ENCODE results near the gene C1orf167. TPM values are rescaled to one million over a fixed set of nuclear protein-coding genes. Genes with fewer than 3 reads are reported as not detected.

Gene C1orf167
- total RNA-seq, 1 donor from 2014 or later, result not detected

DNA sequence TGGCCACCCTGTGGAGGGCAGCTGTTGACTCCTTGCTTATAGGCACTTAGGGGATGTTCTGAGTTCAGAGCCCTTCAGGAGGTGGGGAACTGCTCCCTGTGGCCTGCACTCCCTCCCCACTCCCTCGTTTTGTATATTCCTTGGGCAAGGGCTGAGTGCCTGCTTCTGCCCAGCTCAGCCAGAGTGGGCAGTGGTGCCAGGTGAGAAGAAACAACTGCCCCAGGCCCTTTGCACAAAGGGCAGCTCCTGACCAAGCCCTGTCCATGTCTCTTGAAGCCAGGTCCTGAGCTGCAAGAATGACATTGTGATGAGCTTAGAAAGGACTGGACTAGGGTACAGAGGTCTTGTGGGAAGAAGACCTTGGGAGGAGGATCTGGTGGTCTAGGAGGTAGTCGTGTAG lies 23.9 kb upstream of the C1orf167 start:
- Mint-ChIP-seq H3K27me3 (ENCODE audit: low read depth) (no peaks in the 10 kb centered on the region), H3K36me3 (ENCODE audit: low read depth) (no peaks in the 10 kb centered on the region), H3K4me1 (ENCODE audit: low read depth) (peaks cover 7% of the 10 kb centered on the region), H3K4me3 (ENCODE audit: unreplicated experiment) (no peak overlapping the region), H3K27ac (ENCODE audit: unreplicated experiment) (no peak overlapping the region), H3K9me3 (ENCODE audit: low read depth) (no peaks in the 10 kb centered on the region)
- no peak for DNase-seq (ENCODE audit: low spot score)
- TF ChIP-seq, protein P1, sequence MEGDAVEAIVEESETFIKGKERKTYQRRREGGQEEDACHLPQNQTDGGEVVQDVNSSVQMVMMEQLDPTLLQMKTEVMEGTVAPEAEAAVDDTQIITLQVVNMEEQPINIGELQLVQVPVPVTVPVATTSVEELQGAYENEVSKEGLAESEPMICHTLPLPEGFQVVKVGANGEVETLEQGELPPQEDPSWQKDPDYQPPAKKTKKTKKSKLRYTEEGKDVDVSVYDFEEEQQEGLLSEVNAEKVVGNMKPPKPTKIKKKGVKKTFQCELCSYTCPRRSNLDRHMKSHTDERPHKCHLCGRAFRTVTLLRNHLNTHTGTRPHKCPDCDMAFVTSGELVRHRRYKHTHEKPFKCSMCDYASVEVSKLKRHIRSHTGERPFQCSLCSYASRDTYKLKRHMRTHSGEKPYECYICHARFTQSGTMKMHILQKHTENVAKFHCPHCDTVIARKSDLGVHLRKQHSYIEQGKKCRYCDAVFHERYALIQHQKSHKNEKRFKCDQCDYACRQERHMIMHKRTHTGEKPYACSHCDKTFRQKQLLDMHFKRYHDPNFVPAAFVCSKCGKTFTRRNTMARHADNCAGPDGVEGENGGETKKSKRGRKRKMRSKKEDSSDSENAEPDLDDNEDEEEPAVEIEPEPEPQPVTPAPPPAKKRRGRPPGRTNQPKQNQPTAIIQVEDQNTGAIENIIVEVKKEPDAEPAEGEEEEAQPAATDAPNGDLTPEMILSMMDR (IDR thresholded peaks at IDR 0.05), result no peak

DNA sequence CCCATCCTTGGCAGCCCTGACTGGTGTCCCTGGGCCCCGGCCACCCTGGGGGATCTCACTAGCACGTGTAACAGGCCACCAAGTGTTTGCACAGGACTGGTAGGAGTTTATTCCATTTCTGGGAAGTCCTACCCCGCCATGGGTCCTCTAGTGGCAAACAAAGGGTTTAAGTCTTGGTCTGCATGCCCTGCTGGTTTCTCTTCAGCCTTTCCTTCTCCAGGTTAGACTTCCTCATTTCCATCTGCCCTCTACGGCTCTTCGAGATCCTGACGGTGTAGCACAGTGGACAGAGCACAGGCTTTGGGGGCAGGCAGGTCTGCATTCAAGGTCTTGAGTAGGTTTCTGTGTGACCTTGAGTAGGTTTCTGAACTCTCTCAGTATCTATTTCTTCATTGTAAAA lies 23.2 kb upstream of the C1orf167 start:
- no peaks in the 10 kb centered on the region for H3K9me3 Mint-ChIP-seq (ENCODE audit: low read depth)
- peaks cover 7% of the 10 kb centered on the region for H3K4me1 Mint-ChIP-seq (ENCODE audit: low read depth)
- TF ChIP-seq, protein P1 (IDR thresholded peaks at IDR 0.05), result no peak
- H3K27me3 Mint-ChIP-seq (ENCODE audit: low read depth), result no peaks in the 10 kb centered on the region
- H3K4me3 Mint-ChIP-seq (ENCODE audit: unreplicated experiment), result no peak overlapping the region
- H3K36me3 Mint-ChIP-seq (ENCODE audit: low read depth), result no peaks in the 10 kb centered on the region
- no peak overlapping the region for H3K27ac Mint-ChIP-seq (ENCODE audit: unreplicated experiment)
- DNase-seq (ENCODE audit: low spot score), result no peak

DNA sequence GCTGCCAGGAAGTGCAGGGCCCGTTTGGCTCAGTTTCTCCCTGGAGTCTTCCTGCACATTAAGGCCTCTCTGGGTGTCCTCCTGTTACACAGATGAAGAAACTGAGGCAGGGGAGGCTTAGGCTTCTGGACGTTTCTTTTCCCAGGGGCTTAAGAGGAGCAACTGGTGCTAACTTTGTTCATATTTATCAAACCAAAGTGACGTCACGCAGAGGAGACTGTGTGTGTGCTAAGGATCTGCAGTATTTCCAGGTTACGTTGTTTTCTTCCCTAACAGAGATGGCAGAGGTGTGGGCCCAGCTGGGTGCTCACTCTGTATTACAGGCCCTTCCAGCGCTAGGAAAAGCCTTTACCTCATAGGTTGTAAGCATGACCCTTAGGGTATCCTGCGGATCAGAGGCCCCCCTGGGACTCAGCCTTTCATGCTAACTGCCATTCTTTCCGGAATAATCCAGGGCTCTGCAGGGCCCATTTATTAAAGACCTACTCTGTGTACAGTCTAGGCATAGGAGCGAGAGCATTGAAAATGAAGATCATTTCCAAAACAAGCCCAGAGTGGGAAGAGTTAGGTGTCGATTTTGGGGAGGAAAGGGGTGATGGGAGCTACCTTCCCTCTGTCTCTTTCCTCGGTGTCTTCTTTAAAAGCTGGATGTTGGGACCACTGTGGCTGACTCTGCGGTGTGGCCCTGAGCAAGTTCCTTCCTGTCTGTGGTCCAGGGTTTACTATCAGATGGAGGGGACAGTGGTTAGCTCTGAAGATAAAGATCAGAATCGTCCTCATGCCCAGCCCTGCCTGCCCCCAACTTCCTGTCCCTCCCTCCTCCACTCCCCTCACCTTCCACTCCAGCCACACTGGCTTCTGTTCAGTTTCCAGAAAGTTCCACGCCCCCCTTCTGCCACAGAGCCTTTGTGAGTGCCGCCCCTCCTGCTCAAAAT lies 21.5 kb upstream of the C1orf167 start:
- Mint-ChIP-seq H3K9me3 (ENCODE audit: low read depth) (no peaks in the 10 kb centered on the region), H3K27ac (ENCODE audit: unreplicated experiment) (no peak overlapping the region), H3K4me1 (ENCODE audit: low read depth) (peaks cover 7% of the 10 kb centered on the region), H3K27me3 (ENCODE audit: low read depth) (no peaks in the 10 kb centered on the region), H3K36me3 (ENCODE audit: low read depth) (no peaks in the 10 kb centered on the region), H3K4me3 (ENCODE audit: unreplicated experiment) (no peak overlapping the region)
- TF ChIP-seq, protein P1 (IDR thresholded peaks at IDR 0.05), result no peak
- no peak for DNase-seq (ENCODE audit: low spot score)

DNA sequence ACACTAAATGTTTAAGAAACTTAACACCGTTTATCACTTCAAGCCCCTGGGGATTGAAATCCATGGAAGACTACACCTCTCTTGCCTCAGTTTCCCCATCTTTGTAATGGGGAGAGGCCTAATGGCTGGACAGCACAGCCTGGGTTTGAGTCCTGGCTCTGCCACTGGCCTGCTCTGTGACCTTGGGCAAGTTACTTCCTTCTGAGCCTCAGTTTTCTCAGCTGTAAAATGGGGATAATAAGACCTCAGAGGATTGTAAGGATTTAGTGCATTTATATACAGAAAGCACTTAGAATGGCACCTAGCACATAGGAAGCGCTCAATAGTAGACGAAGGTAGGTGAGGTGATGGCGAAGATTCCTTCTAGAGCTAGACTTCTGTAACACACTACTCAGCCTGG lies 20.5 kb upstream of the C1orf167 start:
- TF ChIP-seq, protein P1 (IDR thresholded peaks at IDR 0.05), result no peak
- H3K27me3 Mint-ChIP-seq (ENCODE audit: low read depth), result no peaks in the 10 kb centered on the region
- DNase-seq (ENCODE audit: low spot score), result no peak
- H3K4me1 Mint-ChIP-seq (ENCODE audit: low read depth), result peaks cover 7% of the 10 kb centered on the region
- no peak overlapping the region for H3K27ac Mint-ChIP-seq (ENCODE audit: unreplicated experiment)
- H3K36me3 Mint-ChIP-seq (ENCODE audit: low read depth), result no peaks in the 10 kb centered on the region
- no peak overlapping the region for H3K4me3 Mint-ChIP-seq (ENCODE audit: unreplicated experiment)
- H3K9me3 Mint-ChIP-seq (ENCODE audit: low read depth), result no peaks in the 10 kb centered on the region

DNA sequence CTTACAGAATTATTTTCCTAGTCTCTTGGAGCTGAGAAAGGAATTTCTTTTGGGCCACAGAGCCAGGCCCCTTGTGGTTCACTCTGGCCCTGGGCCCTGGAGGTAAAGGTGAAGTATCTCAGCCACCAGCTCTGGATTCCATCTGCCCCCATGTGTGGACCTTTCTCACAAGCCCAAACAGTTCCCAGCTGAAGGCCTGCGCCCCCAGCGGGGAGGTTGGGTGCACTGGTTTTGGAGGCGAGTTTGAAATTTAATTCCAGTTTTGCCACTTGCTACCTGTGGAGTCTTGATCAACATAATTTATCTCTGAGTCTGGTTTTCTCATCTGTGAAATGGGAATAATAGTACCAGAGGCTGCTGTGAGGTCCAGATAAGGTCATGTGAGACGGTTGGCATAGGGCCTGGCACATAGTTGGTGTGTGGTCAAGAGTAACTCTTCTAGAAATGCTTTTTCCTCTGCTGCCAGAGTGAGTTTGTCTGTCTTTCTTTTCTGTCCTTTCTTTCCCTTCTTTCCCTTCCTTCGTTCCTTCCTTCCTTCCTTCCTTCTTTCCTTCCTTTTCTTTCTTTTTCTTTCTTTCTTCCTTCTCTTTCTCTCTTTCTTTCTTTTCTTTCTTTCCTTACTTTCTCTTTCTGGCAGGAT lies 20.0 kb upstream of the C1orf167 start:
- H3K36me3 Mint-ChIP-seq (ENCODE audit: low read depth), result peaks cover 3% of the 10 kb centered on the region
- no peaks in the 10 kb centered on the region for H3K9me3 Mint-ChIP-seq (ENCODE audit: low read depth)
- no peaks in the 10 kb centered on the region for H3K27me3 Mint-ChIP-seq (ENCODE audit: low read depth)
- TF ChIP-seq, protein P1 (IDR thresholded peaks at IDR 0.05), result no peak
- peaks cover 3% of the 10 kb centered on the region for H3K4me1 Mint-ChIP-seq (ENCODE audit: low read depth)
- no peak for DNase-seq (ENCODE audit: low spot score)
- H3K4me3 Mint-ChIP-seq (ENCODE audit: unreplicated experiment), result no peak overlapping the region
- no peak overlapping the region for H3K27ac Mint-ChIP-seq (ENCODE audit: unreplicated experiment)
